Left ventricle myocardium inferior (tissue), 1 donor: Measurements from ENCODE around the gene PDZD2. TPM values are rescaled to one million over a fixed set of nuclear protein-coding genes. Genes with fewer than 3 reads are reported as not detected.

Source experiments
- DNase-seq: peaks from one replicate; pipeline ENCODE4 v3.0.0-alpha.2; 2020
- H3K27ac ChIP-seq: fragments of 200-600 bp; replicated peaks from 2 replicates; pipeline ENCODE4 v1.8.0; 2021
- H3K27me3 ChIP-seq: fragments of 200-600 bp; 2 replicates; pipeline ENCODE4 v1.8.0; 2021; ENCODE audit warnings: low read depth
- H3K36me3 ChIP-seq: fragments of 200-600 bp; 2 replicates; pipeline ENCODE4 v1.8.0; 2021
- H3K4me1 ChIP-seq: fragments of 200-600 bp; 2 replicates; pipeline ENCODE4 v1.8.0; 2021
- H3K4me3 ChIP-seq: fragments of 200-600 bp; 2 replicates; pipeline ENCODE4 v1.8.0; 2021; ENCODE audit warnings: mild to moderate bottlenecking, moderate library complexity
- H3K9me3 ChIP-seq: fragments of 200-600 bp; replicated peaks from 2 replicates; pipeline ENCODE4 v1.8.0; 2021
- intact Hi-C: fragments of 100-400 bp; cut with micrococcal nuclease; formaldehyde crosslinking; loops from one replicate; pipeline ENCODE4 v1.11.0; 2022
- total RNA-seq: library from RNA; stranded (reverse); fragmentation: NEBNext Ultra II Directional; extraction: Animal tissue kit (Norgen Biotek cat#: 25700); gene quantifications from one replicate; pipeline ENCODE4 v1.2.1, GENCODE V29; 2021
- TF ChIP-seq, protein P1 (sequence below): fragments of 200-600 bp; IDR thresholded peaks from 2 replicates; pipeline ENCODE4 v1.8.0; 2021; ENCODE audit warnings: antibody characterized with exemption, mild to moderate bottlenecking, borderline replicate concordance
- donor health status: DM: no; HTN: yes; CAD: no; lungs with severe emphysema.

Gene PDZD2
- total RNA-seq, 1 donor from 2014 or later, result 120 TPM

GRCh38 chr5:31671339-31671741 lies 32.4 kb downstream of the PDZD2 start:
- H3K4me1 ChIP-seq, result peaks cover 56% of the 10 kb centered on the region
- intact Hi-C loops, result no loop called here

DNA sequence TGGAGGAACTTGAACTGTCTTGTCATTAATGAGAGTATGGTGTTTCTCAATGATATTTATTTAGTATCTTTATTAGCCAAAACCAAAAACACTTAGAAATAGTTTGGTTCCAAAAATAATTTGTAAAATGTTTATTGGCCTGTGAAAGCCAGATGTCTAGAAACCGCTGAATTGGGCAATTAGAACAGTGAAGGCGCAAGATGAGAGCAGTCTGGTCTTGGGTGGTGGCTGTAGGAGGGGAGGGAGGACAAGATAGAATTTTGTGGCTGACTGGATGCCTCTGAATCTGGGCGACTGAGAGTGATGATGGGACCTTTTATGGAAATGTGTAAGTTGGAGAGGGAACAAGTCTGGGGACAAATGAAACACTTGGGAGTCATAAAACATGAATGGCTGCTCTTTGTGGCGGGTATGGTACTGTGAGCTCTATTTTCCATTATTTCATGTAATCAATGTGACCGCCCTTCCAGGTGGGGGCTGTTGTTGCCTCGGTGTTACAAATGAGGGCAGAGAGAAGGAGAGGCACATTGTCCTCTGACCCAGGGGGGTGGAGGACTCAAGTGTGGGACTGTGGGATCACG lies 35.5 kb downstream of the PDZD2 start:
- Histone ChIP-seq H3K36me3 (no peaks in the 10 kb centered on the region), H3K27ac (peak overlapping the region; percentile 44), H3K9me3 (no peaks in the 10 kb centered on the region), H3K4me1 (peaks cover 73% of the 10 kb centered on the region), H3K27me3 (no peaks in the 10 kb centered on the region), H3K4me3 (no peak overlapping the region)
- intact Hi-C loops, result no loop called here
- no peak for DNase-seq
- TF ChIP-seq, protein P1, sequence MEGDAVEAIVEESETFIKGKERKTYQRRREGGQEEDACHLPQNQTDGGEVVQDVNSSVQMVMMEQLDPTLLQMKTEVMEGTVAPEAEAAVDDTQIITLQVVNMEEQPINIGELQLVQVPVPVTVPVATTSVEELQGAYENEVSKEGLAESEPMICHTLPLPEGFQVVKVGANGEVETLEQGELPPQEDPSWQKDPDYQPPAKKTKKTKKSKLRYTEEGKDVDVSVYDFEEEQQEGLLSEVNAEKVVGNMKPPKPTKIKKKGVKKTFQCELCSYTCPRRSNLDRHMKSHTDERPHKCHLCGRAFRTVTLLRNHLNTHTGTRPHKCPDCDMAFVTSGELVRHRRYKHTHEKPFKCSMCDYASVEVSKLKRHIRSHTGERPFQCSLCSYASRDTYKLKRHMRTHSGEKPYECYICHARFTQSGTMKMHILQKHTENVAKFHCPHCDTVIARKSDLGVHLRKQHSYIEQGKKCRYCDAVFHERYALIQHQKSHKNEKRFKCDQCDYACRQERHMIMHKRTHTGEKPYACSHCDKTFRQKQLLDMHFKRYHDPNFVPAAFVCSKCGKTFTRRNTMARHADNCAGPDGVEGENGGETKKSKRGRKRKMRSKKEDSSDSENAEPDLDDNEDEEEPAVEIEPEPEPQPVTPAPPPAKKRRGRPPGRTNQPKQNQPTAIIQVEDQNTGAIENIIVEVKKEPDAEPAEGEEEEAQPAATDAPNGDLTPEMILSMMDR, result no peak

More at GRCh38 chr5:31671339-31671741, 32.4 kb downstream of the PDZD2 start:
- peak; percentile 39 for DNase-seq
- TF ChIP-seq, protein P1, result no peak
- Histone ChIP-seq H3K36me3 (no peaks in the 10 kb centered on the region), H3K27me3 (no peaks in the 10 kb centered on the region), H3K9me3 (no peaks in the 10 kb centered on the region), H3K27ac (peak overlapping the region; percentile 86), H3K4me3 (no peak overlapping the region)

DNA sequence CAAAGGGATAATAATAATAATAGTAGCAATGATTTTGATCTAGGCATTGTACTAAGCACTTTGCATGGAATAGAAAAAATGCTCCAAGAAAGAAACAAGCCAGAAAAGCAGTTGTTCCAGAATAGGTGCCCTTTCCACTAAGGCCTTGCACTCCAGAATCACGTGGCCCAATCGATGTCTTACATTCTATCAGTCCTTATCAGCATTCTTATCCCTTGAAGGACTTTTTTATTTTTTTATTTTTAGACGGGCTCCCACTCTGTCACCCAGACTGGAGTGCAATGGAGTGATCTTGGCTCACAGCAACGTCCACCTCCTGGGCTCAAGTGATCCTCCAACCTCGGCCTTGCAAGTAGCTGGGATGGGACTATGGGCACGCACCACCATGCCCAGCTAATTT lies 36.5 kb downstream of the PDZD2 start:
- H3K27me3 ChIP-seq, result no peaks in the 10 kb centered on the region
- peak overlapping the region; percentile 44 for H3K27ac ChIP-seq
- no peak overlapping the region for H3K4me3 ChIP-seq
- TF ChIP-seq, protein P1, result no peak
- no peak for DNase-seq
- peaks cover 78% of the 10 kb centered on the region for H3K4me1 ChIP-seq
- H3K36me3 ChIP-seq, result no peaks in the 10 kb centered on the region
- no peaks in the 10 kb centered on the region for H3K9me3 ChIP-seq
- intact Hi-C loops, result no loop called here

DNA sequence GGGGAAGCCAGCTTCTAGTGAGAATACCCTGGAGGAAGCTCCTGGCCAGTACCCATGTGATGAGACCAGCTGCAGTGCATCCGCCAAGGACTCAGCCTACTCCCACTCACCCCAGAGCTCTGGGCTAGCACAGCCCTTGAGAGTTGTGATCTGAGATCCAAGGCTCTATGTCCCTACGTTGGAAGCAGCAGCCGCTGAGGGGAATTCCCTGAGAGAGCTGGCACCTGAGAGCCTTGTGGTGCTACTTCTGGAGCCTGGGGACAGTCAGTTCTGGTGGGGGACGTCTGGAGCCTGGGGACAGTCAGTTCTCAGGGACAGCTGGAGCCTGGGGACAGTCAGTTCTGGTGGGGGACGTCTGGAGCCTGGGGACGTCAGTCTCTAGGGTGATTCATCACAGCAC lies 39.2 kb downstream of the PDZD2 start:
- DNase-seq, result peak; percentile 29
- TF ChIP-seq, protein P1, result no peak
- H3K27ac ChIP-seq, result peak overlapping the region; percentile 80
- H3K27me3 ChIP-seq, result no peaks in the 10 kb centered on the region
- intact Hi-C loops, result no loop called here
- no peaks in the 10 kb centered on the region for H3K9me3 ChIP-seq
- no peak overlapping the region for H3K4me3 ChIP-seq
- H3K36me3 ChIP-seq, result no peaks in the 10 kb centered on the region
- peaks cover 67% of the 10 kb centered on the region for H3K4me1 ChIP-seq

DNA sequence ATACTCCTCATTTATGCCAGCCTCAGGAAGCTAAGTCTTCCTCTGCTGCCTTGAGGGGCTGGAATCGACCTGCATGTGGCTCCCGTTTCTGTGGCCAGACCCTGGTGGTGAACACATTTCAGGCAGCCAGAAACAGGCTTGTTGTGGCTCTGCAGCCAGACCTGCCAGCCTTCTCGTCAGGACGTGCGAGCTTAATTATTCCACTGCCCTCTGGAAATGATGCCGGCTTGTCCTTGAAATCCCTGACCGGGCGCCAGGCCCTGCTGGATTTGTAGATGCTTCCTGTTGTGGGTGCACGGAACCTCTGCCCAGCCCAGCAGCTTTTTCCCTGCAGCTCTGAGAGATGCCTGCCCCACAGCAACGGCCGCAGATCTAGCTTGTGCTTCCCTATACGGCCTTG lies 41.6 kb downstream of the PDZD2 start:
- intact Hi-C loops, result no loop called here
- Histone ChIP-seq H3K36me3 (no peaks in the 10 kb centered on the region), H3K27ac (peak overlapping the region; percentile 80), H3K4me3 (no peak overlapping the region), H3K9me3 (no peaks in the 10 kb centered on the region), H3K27me3 (no peaks in the 10 kb centered on the region), H3K4me1 (peaks cover 75% of the 10 kb centered on the region)
- peak; percentile 78 for DNase-seq
- TF ChIP-seq, protein P1, result peak; percentile 39
